Fibroblast of the aortic adventitia (primary cell): Measurements from ENCODE around the gene RICTOR. TPM values are rescaled to one million over a fixed set of nuclear protein-coding genes. Genes with fewer than 3 reads are reported as not detected.

Experiments used
- DNase-seq: peaks from one replicate; pipeline ENCODE4 v3.0.0-alpha.2; 2010; ENCODE audit warnings: low read depth
- H3K4me3 ChIP-seq: 2 replicates; pipeline ENCODE4 v1.5.1; 2011; ENCODE audit warnings: low read depth, mild to moderate bottlenecking, control low read depth, low read length, moderate library complexity
- total RNA-seq: library from RNA; depleted of rRNA; stranded (reverse); fragments of >200 nt; gene quantifications from 2 replicates; pipeline ENCODE4 v1.2.3, GENCODE V29; 2012; ENCODE audit warnings: low replicate concordance
- TF ChIP-seq, protein P1 (sequence below): IDR thresholded peaks from 2 replicates; pipeline ENCODE4 v1.5.1; 2011; ENCODE audit warnings: mild to moderate bottlenecking, low read length, control low read depth, inconsistent platforms; ENCODE audit not compliant: insufficient read depth

The RICTOR gene, protein sequence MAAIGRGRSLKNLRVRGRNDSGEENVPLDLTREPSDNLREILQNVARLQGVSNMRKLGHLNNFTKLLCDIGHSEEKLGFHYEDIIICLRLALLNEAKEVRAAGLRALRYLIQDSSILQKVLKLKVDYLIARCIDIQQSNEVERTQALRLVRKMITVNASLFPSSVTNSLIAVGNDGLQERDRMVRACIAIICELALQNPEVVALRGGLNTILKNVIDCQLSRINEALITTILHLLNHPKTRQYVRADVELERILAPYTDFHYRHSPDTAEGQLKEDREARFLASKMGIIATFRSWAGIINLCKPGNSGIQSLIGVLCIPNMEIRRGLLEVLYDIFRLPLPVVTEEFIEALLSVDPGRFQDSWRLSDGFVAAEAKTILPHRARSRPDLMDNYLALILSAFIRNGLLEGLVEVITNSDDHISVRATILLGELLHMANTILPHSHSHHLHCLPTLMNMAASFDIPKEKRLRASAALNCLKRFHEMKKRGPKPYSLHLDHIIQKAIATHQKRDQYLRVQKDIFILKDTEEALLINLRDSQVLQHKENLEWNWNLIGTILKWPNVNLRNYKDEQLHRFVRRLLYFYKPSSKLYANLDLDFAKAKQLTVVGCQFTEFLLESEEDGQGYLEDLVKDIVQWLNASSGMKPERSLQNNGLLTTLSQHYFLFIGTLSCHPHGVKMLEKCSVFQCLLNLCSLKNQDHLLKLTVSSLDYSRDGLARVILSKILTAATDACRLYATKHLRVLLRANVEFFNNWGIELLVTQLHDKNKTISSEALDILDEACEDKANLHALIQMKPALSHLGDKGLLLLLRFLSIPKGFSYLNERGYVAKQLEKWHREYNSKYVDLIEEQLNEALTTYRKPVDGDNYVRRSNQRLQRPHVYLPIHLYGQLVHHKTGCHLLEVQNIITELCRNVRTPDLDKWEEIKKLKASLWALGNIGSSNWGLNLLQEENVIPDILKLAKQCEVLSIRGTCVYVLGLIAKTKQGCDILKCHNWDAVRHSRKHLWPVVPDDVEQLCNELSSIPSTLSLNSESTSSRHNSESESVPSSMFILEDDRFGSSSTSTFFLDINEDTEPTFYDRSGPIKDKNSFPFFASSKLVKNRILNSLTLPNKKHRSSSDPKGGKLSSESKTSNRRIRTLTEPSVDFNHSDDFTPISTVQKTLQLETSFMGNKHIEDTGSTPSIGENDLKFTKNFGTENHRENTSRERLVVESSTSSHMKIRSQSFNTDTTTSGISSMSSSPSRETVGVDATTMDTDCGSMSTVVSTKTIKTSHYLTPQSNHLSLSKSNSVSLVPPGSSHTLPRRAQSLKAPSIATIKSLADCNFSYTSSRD (N-terminal part only)
- 17.3 and 55.0 TPM in 2 replicates for total RNA-seq

DNA sequence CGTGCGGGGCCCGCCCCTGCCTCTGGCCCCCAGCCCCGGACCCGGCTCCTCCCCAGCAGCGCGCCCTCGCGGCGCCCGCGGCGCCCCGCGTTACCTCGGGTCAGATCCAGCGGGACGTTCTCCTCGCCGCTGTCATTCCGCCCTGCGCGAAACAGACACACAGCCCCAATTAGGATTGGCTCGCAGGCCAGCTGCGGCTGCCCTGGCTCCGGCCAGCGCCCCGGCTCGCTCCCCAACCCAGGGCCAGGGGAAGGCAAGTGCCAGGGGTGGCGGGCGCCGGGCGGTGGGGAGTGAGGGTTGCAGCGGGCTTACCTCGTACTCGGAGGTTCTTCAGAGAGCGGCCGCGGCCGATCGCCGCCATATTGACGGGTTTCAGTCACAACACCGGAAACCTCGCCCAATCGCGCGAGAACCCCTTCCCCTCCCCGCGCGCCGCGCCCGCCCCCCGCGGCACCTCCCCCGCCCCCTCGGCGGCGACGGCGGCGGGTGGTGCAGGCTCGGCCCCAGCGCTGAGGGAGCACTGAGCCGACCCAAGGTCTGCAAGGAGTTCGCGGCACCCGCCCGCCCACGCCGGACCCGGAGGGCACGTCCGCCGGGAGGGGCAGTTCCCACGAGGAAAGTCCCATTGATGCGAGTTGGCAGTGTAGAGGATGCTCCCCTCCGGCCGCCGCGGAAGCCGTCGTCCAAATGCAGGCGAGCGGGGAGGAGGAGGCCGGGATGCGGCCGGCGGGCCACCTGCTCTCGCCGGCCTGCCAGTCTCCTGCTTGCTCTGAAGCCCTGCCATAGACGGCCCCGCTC lies at the start of gene RICTOR:
TSS of gene RICTOR (minus strand) at position 383 of the 798 bp plus-strand sequence. CDS start at position 361, 22 bp downstream.
- TF ChIP-seq, protein P1, sequence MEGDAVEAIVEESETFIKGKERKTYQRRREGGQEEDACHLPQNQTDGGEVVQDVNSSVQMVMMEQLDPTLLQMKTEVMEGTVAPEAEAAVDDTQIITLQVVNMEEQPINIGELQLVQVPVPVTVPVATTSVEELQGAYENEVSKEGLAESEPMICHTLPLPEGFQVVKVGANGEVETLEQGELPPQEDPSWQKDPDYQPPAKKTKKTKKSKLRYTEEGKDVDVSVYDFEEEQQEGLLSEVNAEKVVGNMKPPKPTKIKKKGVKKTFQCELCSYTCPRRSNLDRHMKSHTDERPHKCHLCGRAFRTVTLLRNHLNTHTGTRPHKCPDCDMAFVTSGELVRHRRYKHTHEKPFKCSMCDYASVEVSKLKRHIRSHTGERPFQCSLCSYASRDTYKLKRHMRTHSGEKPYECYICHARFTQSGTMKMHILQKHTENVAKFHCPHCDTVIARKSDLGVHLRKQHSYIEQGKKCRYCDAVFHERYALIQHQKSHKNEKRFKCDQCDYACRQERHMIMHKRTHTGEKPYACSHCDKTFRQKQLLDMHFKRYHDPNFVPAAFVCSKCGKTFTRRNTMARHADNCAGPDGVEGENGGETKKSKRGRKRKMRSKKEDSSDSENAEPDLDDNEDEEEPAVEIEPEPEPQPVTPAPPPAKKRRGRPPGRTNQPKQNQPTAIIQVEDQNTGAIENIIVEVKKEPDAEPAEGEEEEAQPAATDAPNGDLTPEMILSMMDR: no peak
- peak; percentile 81 for DNase-seq
- H3K4me3 ChIP-seq: peak within 1 kb of the TSS; percentile 89

DNA sequence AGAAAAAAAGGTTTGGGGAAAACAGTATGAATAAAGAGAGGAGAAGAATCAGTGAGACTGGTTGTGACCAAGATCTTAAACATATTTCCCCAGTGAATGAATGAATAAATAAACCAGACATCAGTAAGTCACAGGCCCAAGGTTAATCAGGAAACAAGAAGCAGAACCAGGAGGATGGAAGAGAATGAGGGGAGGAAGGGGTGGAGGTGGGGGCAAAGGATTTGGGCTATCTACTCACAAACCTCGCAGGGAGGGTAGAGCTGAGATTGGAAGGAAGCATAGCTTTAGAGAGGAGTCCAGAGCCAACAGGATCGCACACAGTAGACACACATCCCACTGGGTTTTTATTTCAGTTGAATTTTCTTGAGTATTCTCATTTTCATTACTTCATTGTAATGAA lies 47.7 kb upstream of the RICTOR start:
- no peak for DNase-seq
- no peak overlapping the region for H3K4me3 ChIP-seq
- TF ChIP-seq, protein P1: no peak

DNA sequence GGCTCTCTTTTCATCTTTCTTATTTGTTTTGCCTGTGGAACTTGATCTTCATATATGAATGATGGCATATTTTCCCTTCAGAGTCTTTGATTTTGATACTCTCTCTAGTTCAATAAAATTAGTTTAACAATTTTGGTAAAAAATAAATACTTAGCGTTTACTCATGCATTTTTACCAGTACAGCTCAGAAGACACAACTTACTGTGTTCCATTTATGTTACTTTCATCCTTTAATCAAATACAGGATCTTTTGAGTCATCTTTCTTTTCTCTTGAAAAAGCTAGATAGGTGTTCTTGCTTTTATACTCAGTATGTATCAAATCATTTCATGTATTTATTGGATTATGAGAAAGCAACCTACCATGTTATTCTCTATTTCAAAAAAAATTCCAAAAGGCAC lies 47.1 kb upstream of the RICTOR start:
- TF ChIP-seq, protein P1: no peak
- no peak for DNase-seq
- no peak overlapping the region for H3K4me3 ChIP-seq

DNA sequence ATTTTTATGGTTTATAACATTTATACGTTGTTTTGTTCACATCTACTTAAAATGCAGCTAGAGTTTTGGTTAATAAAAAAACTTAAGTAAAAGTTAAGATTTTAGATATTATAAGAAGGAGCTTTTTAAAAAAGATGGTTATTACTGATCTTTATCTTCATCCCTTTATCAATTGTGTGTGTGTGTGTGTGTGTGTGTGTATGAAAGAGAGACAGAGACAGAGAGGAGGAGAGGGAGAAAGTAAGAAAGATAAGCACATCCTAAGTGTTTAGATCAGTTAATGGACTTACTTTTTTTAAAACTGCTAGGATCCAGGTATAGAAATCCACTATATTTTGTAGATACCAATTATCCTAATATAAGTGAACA lies 45.8 kb upstream of the RICTOR start:
- TF ChIP-seq, protein P1: no peak
- no peak for DNase-seq
- H3K4me3 ChIP-seq: no peak overlapping the region

DNA sequence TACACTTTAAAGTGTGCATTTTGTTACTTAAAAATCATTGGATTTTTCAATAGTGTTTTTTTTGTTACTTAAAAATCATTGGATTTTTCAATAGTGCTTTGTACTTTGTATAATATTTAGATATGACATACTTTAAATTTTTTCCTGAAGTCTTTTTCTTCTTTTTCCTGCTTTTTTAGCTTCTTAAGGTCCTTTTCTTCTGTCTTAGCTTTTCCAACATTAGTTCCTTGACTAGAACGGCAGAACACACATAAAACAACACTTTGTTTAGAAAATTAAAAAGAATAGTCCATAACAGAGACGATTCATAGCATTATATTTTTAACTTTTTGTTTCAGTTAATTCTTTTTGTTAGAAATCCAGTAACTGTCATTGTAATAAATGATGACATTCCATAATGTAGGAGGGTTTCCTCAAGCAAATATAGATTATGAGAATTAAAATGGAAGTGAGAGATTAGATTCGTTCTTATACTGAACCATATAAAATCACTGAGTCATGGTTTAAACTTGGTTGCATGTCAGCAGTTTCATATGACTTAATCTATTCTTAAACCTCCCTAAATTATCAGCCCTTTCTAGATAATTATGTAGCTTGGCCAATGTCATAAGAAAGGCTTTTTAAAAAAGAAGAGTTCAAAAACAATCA lies 45.3 kb upstream of the RICTOR start:
- TF ChIP-seq, protein P1: no peak
- peak; percentile 62 for DNase-seq
- no peak overlapping the region for H3K4me3 ChIP-seq
